MM.1S (cell line): ENCODE measurements around the gene MYF6.

ENCODE experiments used
- DNase-seq: peaks from one replicate; pipeline ENCODE4 v3.0.0-alpha.2; 2015
- H2AFZ ChIP-seq: fragments of 300-600 bp; sonication (generic); 2 replicates; pipeline ENCODE4 v1.6.0; 2016; ENCODE audit warnings: antibody characterized with exemption, low read length
- H3F3A ChIP-seq: fragments of 300-600 bp; sonication (generic); 2 replicates; pipeline ENCODE4 v1.6.1; 2016; ENCODE audit warnings: mild to moderate bottlenecking, antibody characterized with exemption, low read length, moderate library complexity, mixed read lengths; ENCODE audit not compliant: insufficient read depth
- H3K27ac ChIP-seq: fragments of 300-600 bp; sonication (generic); 2 replicates; pipeline ENCODE4 v1.5.1; 2016; ENCODE audit warnings: mild to moderate bottlenecking, low read length
- H3K27me3 ChIP-seq: fragments of 300-600 bp; sonication (generic); replicated peaks from 2 replicates; pipeline ENCODE4 v1.6.0; 2016; ENCODE audit warnings: low read length; ENCODE audit not compliant: insufficient read depth
- H3K36me3 ChIP-seq: fragments of 300-600 bp; sonication (generic); replicated peaks from 2 replicates; pipeline ENCODE4 v1.6.1; 2016; ENCODE audit warnings: mild to moderate bottlenecking, low read length, mixed read lengths; ENCODE audit not compliant: insufficient read depth
- H3K4me1 ChIP-seq: fragments of 300-600 bp; sonication (generic); 2 replicates; pipeline ENCODE4 v1.6.1; 2016; ENCODE audit warnings: low read length, mixed read lengths
- H3K4me2 ChIP-seq: fragments of 300-600 bp; sonication (generic); 2 replicates; pipeline ENCODE4 v1.6.0; 2016; ENCODE audit warnings: low read depth, low read length
- H3K4me3 ChIP-seq: fragments of 300-600 bp; sonication (generic); 2 replicates; pipeline ENCODE4 v1.5.1; 2016; ENCODE audit warnings: low read length, mixed read lengths
- H3K79me2 ChIP-seq: fragments of 300-600 bp; sonication (generic); 2 replicates; pipeline ENCODE4 v1.6.1; 2016; ENCODE audit warnings: mixed run types, low read length, mixed read lengths
- H3K9ac ChIP-seq: fragments of 300-600 bp; sonication (generic); 2 replicates; pipeline ENCODE4 v1.6.1; 2016; ENCODE audit warnings: low read length, mixed read lengths
- H3K9me2 ChIP-seq: fragments of 300-600 bp; sonication (generic); replicated peaks from 2 replicates; pipeline ENCODE4 v1.6.1; 2016; ENCODE audit warnings: mild to moderate bottlenecking, low read length, mixed read lengths; ENCODE audit not compliant: insufficient read depth
- H3K9me3 ChIP-seq: fragments of 300-600 bp; sonication (generic); replicated peaks from 2 replicates; pipeline ENCODE4 v1.6.1; 2016; ENCODE audit warnings: mild to moderate bottlenecking, low read length, mixed read lengths; ENCODE audit not compliant: insufficient read depth
- H4K20me1 ChIP-seq: fragments of 300-600 bp; sonication (generic); 2 replicates; pipeline ENCODE4 v1.6.1; 2016; ENCODE audit warnings: mild to moderate bottlenecking, low read length, moderate library complexity, mixed read lengths; ENCODE audit not compliant: insufficient read depth
- EZH2 ChIP-seq: fragments of 300-600 bp; sonication (generic); optimal IDR thresholded peaks from 2 replicates; pipeline ENCODE3; 2017; ENCODE audit warnings: low read depth, mild to moderate bottlenecking, antibody characterized with exemption, low read length, mixed read lengths
- EZH2phosphoT487 ChIP-seq: fragments of 300-600 bp; sonication (generic); IDR thresholded peaks from 2 replicates; pipeline ENCODE4 v1.6.1; 2018; ENCODE audit warnings: antibody characterized with exemption, low read length
- TF ChIP-seq, protein P1 (sequence below): fragments of 300-600 bp; sonication (generic); IDR thresholded peaks from 2 replicates; pipeline ENCODE4 v1.5.1; 2016; ENCODE audit warnings: antibody characterized with exemption, low read length, mixed read lengths

Gene MYF6

DNA sequence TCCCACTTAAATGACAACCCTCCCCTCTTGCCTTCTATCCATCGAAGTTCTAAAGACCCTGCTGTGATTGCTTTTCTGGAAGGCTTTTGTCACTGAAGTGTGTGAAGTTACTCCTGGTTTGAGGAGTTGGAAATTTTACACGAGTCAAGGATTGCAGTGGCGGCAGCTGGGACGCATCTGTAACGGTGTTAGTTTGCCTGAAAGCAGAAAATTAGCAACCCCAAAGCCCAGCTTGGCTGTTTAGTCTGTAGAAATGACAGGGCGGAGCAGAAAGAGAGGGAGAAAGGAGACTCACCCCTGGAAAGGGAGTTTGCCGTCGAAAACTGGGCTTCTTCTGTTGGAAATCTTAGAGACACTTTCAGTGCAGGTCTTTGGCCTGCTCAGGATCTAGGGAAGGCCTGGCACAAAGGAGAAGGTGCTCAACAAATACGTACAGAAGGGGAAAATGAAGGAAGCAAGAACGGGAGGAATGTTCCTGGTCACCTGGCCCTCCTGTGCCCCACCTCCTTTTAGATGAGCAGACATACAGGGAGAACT, 8.3 kb downstream of the MYF6 start:
- H3K4me1 ChIP-seq, result no peaks in the 10 kb centered on the region
- DNase-seq, result no peak
- H3K4me3 ChIP-seq, result no peak overlapping the region
- no peaks in the 10 kb centered on the region for H3K9me3 ChIP-seq
- no peaks in the 10 kb centered on the region for H3K36me3 ChIP-seq
- no peak for TF ChIP-seq EZH2phosphoT487
- TF ChIP-seq, protein P1, sequence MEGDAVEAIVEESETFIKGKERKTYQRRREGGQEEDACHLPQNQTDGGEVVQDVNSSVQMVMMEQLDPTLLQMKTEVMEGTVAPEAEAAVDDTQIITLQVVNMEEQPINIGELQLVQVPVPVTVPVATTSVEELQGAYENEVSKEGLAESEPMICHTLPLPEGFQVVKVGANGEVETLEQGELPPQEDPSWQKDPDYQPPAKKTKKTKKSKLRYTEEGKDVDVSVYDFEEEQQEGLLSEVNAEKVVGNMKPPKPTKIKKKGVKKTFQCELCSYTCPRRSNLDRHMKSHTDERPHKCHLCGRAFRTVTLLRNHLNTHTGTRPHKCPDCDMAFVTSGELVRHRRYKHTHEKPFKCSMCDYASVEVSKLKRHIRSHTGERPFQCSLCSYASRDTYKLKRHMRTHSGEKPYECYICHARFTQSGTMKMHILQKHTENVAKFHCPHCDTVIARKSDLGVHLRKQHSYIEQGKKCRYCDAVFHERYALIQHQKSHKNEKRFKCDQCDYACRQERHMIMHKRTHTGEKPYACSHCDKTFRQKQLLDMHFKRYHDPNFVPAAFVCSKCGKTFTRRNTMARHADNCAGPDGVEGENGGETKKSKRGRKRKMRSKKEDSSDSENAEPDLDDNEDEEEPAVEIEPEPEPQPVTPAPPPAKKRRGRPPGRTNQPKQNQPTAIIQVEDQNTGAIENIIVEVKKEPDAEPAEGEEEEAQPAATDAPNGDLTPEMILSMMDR, result no peak
- no peak for TF ChIP-seq EZH2
- H4K20me1 ChIP-seq, result no peaks in the 10 kb centered on the region
- no peaks in the 10 kb centered on the region for H3K9me2 ChIP-seq
- no peak overlapping the region for H3K4me2 ChIP-seq
- no peak overlapping the region for H3K9ac ChIP-seq
- H2AFZ ChIP-seq, result no peak overlapping the region
- no peaks in the 10 kb centered on the region for H3K27me3 ChIP-seq
- no peaks in the 10 kb centered on the region for H3K79me2 ChIP-seq
- no peak overlapping the region for H3K27ac ChIP-seq
- no peaks in the 10 kb centered on the region for H3F3A ChIP-seq

DNA sequence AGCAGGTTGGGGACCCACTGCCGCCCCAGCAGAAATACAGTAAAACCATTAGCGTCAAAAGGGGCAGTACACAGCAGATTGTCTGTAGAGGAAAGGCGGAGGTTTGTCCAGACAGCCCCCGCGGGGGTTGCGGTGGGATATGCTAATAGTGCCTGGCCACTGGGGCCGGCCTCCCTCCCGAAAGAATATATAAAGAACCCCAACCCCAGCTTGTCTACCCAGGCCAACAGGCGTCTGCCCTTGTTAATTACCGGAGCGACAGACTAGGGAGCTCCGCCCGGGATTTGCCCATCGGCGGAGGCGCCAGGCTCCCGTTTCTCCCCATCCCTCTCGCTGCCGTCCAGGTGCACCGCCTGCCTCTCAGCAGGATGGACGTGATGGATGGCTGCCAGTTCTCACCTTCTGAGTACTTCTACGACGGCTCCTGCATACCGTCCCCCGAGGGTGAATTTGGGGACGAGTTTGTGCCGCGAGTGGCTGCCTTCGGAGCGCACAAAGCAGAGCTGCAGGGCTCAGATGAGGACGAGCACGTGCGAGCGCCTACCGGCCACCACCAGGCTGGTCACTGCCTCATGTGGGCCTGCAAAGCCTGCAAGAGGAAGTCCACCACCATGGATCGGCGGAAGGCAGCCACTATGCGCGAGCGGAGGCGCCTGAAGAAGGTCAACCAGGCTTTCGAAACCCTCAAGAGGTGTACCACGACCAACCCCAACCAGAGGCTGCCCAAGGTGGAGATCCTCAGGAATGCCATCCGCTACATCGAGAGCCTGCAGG, 9.4 kb downstream of the MYF6 start, which contains the start of gene MYF5:
MYF5 (plus strand) TSS at position 217 of the 774 bp plus-strand sequence; CDS start at position 369, 152 bp downstream.
- no peaks in the 10 kb centered on the region for H3K36me3 ChIP-seq
- H3F3A ChIP-seq, result no peaks in the 10 kb centered on the region
- no peak within 1 kb of the TSS for H3K27ac ChIP-seq
- DNase-seq, result no peak
- no peaks in the 10 kb centered on the region for H3K79me2 ChIP-seq
- H2AFZ ChIP-seq, result no peak within 1 kb of the TSS
- H3K4me2 ChIP-seq, result no peak within 1 kb of the TSS
- no peaks in the 10 kb centered on the region for H3K9me2 ChIP-seq
- no peak within 1 kb of the TSS for H3K4me3 ChIP-seq
- H4K20me1 ChIP-seq, result no peaks in the 10 kb centered on the region
- H3K27me3 ChIP-seq, result no peaks in the 10 kb centered on the region
- H3K4me1 ChIP-seq, result no peaks in the 10 kb centered on the region
- no peaks in the 10 kb centered on the region for H3K9me3 ChIP-seq
- TF ChIP-seq, protein P1, result no peak
- no peak for TF ChIP-seq EZH2
- no peak for TF ChIP-seq EZH2phosphoT487
- H3K9ac ChIP-seq, result no peak within 1 kb of the TSS

DNA sequence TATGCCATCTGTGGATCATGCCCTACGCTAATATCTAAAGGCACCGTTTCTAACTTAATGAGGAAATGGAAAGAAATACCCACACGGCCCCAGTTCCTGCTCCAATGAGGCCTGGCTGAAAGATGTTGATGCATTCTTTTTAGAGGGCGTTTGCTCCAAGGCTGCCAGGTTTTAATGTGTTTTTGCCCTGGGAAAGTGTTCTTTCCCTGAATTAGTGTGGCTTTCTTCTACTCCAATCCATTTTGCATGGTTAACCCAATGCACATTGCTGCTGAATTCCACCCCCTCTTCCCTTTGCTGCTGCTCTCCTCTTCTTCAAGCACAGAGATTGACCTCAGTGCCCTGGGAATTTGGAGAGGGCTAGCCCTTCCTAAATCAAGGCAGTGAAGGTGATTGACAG, 10.4 kb downstream of the MYF6 start:
- no peak overlapping the region for H3K4me2 ChIP-seq
- no peak for DNase-seq
- no peak for TF ChIP-seq EZH2
- TF ChIP-seq, protein P1, result no peak
- TF ChIP-seq EZH2phosphoT487, result no peak
- no peak overlapping the region for H3K27ac ChIP-seq
- H3K27me3 ChIP-seq, result no peaks in the 10 kb centered on the region
- H3K4me1 ChIP-seq, result no peaks in the 10 kb centered on the region
- no peaks in the 10 kb centered on the region for H3K9me2 ChIP-seq
- H3K79me2 ChIP-seq, result no peaks in the 10 kb centered on the region
- no peak overlapping the region for H2AFZ ChIP-seq
- H3F3A ChIP-seq, result no peaks in the 10 kb centered on the region
- no peak overlapping the region for H3K9ac ChIP-seq
- H3K4me3 ChIP-seq, result no peak overlapping the region
- no peaks in the 10 kb centered on the region for H3K36me3 ChIP-seq
- no peaks in the 10 kb centered on the region for H4K20me1 ChIP-seq
- no peaks in the 10 kb centered on the region for H3K9me3 ChIP-seq
